ENCODE results near the gene ZNF423.

Gene ZNF423

DNA sequence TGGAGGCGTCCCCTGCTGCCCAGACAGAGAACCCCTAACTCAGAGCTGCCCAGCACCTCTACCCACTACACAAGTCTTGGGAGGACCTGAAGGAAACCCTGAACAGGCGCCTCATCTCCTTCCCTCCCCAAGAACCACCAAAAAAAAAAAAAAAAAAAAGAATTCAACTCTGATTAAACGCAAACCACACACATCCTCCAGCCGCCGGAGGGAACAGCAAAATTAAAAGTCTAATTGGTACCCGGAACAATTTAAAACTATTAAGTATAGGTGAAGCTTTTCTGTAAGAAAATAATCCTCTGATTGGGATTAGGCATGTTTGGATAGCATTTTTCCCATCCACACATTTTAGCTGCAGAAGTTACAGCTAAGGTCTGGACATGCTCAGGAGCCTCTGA is 202.7 kb downstream of the ZNF423 start:
- Histone ChIP-seq H3K9ac (ENCODE audit: low read length) (no peak overlapping the region), H3K27ac (ENCODE audit: low read depth, low read length, poor library complexity, severe bottlenecking) (no peak overlapping the region), H3K36me3 (ENCODE audit: insufficient read depth, low read length) (no peaks in the 10 kb centered on the region), H2AFZ (ENCODE audit: low read length) (no peak overlapping the region), H3K9me2 (ENCODE audit: low read depth, low read length) (no peaks in the 10 kb centered on the region), H3K79me2 (ENCODE audit: insufficient read depth, low read length) (no peaks in the 10 kb centered on the region), H3K27me3 (ENCODE audit: insufficient read depth, low read length) (no peaks in the 10 kb centered on the region), H3K4me1 (ENCODE audit: insufficient read depth, low read length, severe bottlenecking) (no peaks in the 10 kb centered on the region), H3K9me3 (ENCODE audit: low read length) (no peaks in the 10 kb centered on the region), H3K4me2 (ENCODE audit: low read length) (no peak overlapping the region), H3F3A (ENCODE audit: insufficient read depth, low read length) (no peaks in the 10 kb centered on the region), H3K4me3 (ENCODE audit: low read depth, low read length, poor library complexity, severe bottlenecking) (no peak overlapping the region), H4K20me1 (ENCODE audit: insufficient read depth, low read length) (no peaks in the 10 kb centered on the region)
- no peak for TF ChIP-seq EZH2 (IDR thresholded peaks at IDR 0.05; ENCODE audit: borderline replicate concordance, low read length)
- TF ChIP-seq, protein P1, sequence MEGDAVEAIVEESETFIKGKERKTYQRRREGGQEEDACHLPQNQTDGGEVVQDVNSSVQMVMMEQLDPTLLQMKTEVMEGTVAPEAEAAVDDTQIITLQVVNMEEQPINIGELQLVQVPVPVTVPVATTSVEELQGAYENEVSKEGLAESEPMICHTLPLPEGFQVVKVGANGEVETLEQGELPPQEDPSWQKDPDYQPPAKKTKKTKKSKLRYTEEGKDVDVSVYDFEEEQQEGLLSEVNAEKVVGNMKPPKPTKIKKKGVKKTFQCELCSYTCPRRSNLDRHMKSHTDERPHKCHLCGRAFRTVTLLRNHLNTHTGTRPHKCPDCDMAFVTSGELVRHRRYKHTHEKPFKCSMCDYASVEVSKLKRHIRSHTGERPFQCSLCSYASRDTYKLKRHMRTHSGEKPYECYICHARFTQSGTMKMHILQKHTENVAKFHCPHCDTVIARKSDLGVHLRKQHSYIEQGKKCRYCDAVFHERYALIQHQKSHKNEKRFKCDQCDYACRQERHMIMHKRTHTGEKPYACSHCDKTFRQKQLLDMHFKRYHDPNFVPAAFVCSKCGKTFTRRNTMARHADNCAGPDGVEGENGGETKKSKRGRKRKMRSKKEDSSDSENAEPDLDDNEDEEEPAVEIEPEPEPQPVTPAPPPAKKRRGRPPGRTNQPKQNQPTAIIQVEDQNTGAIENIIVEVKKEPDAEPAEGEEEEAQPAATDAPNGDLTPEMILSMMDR (IDR thresholded peaks at IDR 0.05; ENCODE audit: low read length): no peak

DNA sequence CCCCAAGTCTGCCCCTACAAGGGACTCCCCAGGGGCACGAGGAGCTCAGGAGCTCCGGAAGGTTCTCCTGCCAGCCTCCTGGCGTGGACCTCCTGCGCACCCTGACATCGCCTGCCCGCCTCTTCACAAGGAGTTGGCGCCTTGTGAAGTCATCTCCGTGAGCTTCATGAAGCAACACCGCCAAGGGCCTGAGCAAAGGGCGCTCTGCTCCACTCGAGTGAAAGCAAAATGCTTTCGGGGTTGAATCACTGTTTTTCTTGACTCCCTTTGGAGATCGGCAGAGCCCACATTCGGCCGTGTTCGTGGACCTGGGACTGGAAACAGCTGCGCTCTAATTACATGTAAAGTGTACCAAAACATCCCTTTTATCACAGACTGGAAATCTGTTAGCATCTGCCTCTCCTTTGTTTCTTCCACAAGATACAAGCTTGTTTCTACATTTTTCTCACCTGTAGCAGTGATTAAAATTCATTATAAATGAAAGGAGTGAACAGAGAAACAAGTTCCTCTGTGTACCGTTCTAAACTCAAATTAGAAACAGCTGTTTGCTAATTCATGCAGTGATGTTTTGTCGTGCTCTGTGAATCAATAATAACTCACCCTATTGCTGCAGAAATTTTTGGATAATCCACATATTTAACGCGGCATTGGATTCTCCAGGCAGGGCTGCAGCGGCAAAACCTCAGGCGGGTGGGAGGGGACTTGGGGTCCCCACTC is 203.3 kb downstream of the ZNF423 start:
- Histone ChIP-seq H3K4me2 (ENCODE audit: low read length) (no peak overlapping the region), H3K27me3 (ENCODE audit: insufficient read depth, low read length) (no peaks in the 10 kb centered on the region), H3F3A (ENCODE audit: insufficient read depth, low read length) (no peaks in the 10 kb centered on the region), H2AFZ (ENCODE audit: low read length) (no peak overlapping the region), H3K36me3 (ENCODE audit: insufficient read depth, low read length) (no peaks in the 10 kb centered on the region), H3K9me2 (ENCODE audit: low read depth, low read length) (no peaks in the 10 kb centered on the region), H3K9me3 (ENCODE audit: low read length) (peaks cover 4% of the 10 kb centered on the region; the same call in 1 of the 2 replicates), H3K79me2 (ENCODE audit: insufficient read depth, low read length) (no peaks in the 10 kb centered on the region), H3K9ac (ENCODE audit: low read length) (no peak overlapping the region), H3K27ac (ENCODE audit: low read depth, low read length, poor library complexity, severe bottlenecking) (no peak overlapping the region), H3K4me3 (ENCODE audit: low read depth, low read length, poor library complexity, severe bottlenecking) (no peak overlapping the region), H3K4me1 (ENCODE audit: insufficient read depth, low read length, severe bottlenecking) (no peaks in the 10 kb centered on the region), H4K20me1 (ENCODE audit: insufficient read depth, low read length) (no peaks in the 10 kb centered on the region)
- TF ChIP-seq, protein P1 (IDR thresholded peaks at IDR 0.05; ENCODE audit: low read length): no peak
- TF ChIP-seq EZH2 (IDR thresholded peaks at IDR 0.05; ENCODE audit: borderline replicate concordance, low read length): no peak

DNA sequence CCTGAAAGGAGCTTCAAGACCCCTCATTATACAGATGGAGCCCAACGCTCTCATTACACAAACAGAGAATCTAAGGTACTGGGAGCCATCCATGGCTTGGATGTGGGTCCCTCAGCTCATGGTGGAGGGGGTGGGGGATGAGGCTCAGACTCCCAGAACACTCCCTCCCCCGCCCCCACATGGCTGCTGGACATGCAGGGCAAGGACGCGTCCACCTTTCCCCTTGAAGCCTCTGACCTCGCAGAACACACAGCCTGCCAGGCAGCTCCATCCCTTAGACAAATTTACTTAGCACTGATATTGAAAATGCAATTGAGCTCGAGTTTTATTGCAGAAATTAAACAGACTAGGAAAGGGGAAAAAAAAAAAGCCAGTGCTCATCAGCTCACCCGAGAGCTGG is 203.9 kb downstream of the ZNF423 start:
- Histone ChIP-seq H3K4me3 (ENCODE audit: low read depth, low read length, poor library complexity, severe bottlenecking) (no peak overlapping the region), H3K79me2 (ENCODE audit: insufficient read depth, low read length) (no peaks in the 10 kb centered on the region), H3K27me3 (ENCODE audit: insufficient read depth, low read length) (no peaks in the 10 kb centered on the region), H3K9me2 (ENCODE audit: low read depth, low read length) (no peaks in the 10 kb centered on the region), H3K27ac (ENCODE audit: low read depth, low read length, poor library complexity, severe bottlenecking) (no peak overlapping the region), H3K9ac (ENCODE audit: low read length) (no peak overlapping the region), H4K20me1 (ENCODE audit: insufficient read depth, low read length) (no peaks in the 10 kb centered on the region), H3K9me3 (ENCODE audit: low read length) (peaks cover 8% of the 10 kb centered on the region; the same call in 1 of the 2 replicates), H3K36me3 (ENCODE audit: insufficient read depth, low read length) (no peaks in the 10 kb centered on the region), H3K4me1 (ENCODE audit: insufficient read depth, low read length, severe bottlenecking) (no peaks in the 10 kb centered on the region), H3F3A (ENCODE audit: insufficient read depth, low read length) (no peaks in the 10 kb centered on the region), H2AFZ (ENCODE audit: low read length) (no peak overlapping the region), H3K4me2 (ENCODE audit: low read length) (no peak overlapping the region)
- no peak for TF ChIP-seq EZH2 (IDR thresholded peaks at IDR 0.05; ENCODE audit: borderline replicate concordance, low read length)
- TF ChIP-seq, protein P1 (IDR thresholded peaks at IDR 0.05; ENCODE audit: low read length): no peak
